Adrenal gland (tissue), 5 donors: ENCODE measurements around the gene UNC93A.

Experiments used
- CTCF ChIP-seq, 6 experiments: fragments of 450-650 bp in 4 of 6; fragments of 200-600 bp in 2 of 6; sonication (generic) in 1 of 6; IDR thresholded peaks; 1 replicate in 5 of 6; 2 replicates in 1 of 6; pipeline versions ENCODE4 v1.5.1 to v1.8.0; 2016 to 2021; ENCODE audit warnings: antibody characterized with exemption in 6 of 6, mild to moderate bottlenecking in 2 of 6, moderate library complexity in 1 of 6
- POLR2A ChIP-seq, 2 donors: fragments of 450-650 bp; IDR thresholded peaks; one replicate each; pipeline ENCODE4 v1.6.1; 2017; ENCODE audit warnings: antibody characterized with exemption in 2 of 2, mild to moderate bottlenecking in 2 of 2, moderate library complexity in 1 of 2
- donor health status: DM: no; HTN: no; CAD: no.

DNA sequence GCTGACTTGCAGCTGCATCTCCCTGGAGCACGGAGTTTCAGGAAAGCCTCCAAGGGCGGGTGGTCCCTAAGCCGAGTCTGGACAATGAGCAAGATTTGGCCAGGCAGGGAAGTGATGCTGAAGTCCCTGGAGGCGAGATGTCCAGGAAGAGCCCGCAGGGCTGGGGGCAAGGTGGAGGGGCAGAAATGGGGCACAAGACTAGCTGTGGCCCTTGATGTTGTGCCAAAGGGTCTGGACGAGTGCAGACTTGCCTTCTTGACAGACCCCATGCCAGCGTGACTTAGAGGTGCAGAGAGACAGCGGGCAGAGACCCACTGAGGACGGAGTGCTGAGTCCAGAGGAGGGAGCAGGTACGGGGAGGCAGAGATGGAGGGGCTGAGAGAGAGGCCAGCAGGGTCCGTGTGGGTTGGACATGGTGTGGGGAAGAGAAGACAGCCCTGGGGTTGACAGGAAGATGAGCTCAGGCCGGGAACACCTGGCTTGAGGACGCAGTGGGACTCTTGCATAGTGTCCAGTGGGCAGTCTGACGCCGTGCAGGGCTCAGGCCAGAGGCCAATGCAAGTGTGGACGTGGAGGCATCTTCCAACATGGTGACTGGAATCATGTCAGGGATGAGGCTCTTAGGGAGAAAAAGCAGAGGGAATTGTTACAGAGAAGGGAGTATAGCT is 8.7 kb downstream of the UNC93A start:
- TF ChIP-seq CTCF (IDR thresholded peaks at IDR 0.05) (no peak), POLR2A (IDR thresholded peaks at IDR 0.05) (no peak)
